Astrocyte (in vitro differentiated cells and primary cell): ENCODE measurements around the gene ZNF587.

Experiments used
- EZH2 ChIP-seq: IDR thresholded peaks from 2 replicates; pipeline ENCODE4 v1.6.1; 2012; ENCODE audit warnings: mild to moderate bottlenecking, low read length, inconsistent platforms; ENCODE audit not compliant: insufficient read depth
- TF ChIP-seq, protein P1 (sequence below): IDR thresholded peaks from 2 replicates; pipeline ENCODE4 v1.5.1; 2011; ENCODE audit warnings: low read depth, mild to moderate bottlenecking, inconsistent platforms, low read length, moderate library complexity; ENCODE audit not compliant: insufficient read depth

DNA sequence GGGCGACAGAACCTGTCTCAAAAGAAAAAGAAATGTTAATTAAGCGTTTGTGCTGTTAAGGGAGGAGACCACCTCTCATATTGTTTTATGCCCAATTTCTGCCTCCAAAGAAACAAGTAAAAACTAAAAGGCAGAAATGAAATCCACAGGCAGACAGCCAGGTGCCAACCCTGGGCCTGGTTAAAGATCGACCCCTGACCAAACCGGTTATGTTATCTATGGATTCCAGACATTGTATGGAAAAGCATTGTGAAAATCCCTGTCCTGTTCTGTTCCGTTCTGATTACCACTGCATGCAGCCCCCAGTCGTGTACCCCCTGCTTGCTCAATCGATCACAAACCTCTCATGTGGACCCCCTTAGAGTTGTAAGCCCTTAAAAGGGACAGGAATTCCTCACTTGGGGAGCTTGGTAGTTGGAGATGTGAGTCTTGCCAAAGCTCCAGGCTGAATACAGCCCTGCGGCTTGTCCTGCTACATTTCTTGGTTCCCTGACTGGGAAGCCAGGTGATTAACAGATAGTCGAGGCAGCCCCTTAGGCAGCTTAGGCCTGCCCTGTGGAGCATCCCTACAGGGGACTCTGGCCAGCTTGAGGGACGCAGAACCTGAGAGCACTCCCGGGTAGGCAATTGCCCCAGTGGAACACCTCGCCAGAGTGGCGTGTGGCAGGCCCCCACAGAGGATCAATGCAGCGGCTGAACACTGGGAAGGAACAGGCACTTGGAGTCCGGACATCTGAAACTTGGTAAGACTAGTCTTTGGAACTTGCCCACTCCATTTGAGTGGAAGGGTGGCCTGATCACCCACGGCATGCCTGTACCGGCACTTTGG is 34.2 kb upstream of the ZNF587 start:
- TF ChIP-seq, protein P1, sequence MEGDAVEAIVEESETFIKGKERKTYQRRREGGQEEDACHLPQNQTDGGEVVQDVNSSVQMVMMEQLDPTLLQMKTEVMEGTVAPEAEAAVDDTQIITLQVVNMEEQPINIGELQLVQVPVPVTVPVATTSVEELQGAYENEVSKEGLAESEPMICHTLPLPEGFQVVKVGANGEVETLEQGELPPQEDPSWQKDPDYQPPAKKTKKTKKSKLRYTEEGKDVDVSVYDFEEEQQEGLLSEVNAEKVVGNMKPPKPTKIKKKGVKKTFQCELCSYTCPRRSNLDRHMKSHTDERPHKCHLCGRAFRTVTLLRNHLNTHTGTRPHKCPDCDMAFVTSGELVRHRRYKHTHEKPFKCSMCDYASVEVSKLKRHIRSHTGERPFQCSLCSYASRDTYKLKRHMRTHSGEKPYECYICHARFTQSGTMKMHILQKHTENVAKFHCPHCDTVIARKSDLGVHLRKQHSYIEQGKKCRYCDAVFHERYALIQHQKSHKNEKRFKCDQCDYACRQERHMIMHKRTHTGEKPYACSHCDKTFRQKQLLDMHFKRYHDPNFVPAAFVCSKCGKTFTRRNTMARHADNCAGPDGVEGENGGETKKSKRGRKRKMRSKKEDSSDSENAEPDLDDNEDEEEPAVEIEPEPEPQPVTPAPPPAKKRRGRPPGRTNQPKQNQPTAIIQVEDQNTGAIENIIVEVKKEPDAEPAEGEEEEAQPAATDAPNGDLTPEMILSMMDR, result no peak
- no peak for TF ChIP-seq EZH2
